Measurements from ENCODE around the gene FAM120B. TPM values are rescaled to one million over a fixed set of nuclear protein-coding genes. Genes with fewer than 3 reads are reported as not detected.

FAM120B gene
- total RNA-seq, 4 donors from 2014 or later: 25.0 to 32.8 (median 27.5) TPM

DNA sequence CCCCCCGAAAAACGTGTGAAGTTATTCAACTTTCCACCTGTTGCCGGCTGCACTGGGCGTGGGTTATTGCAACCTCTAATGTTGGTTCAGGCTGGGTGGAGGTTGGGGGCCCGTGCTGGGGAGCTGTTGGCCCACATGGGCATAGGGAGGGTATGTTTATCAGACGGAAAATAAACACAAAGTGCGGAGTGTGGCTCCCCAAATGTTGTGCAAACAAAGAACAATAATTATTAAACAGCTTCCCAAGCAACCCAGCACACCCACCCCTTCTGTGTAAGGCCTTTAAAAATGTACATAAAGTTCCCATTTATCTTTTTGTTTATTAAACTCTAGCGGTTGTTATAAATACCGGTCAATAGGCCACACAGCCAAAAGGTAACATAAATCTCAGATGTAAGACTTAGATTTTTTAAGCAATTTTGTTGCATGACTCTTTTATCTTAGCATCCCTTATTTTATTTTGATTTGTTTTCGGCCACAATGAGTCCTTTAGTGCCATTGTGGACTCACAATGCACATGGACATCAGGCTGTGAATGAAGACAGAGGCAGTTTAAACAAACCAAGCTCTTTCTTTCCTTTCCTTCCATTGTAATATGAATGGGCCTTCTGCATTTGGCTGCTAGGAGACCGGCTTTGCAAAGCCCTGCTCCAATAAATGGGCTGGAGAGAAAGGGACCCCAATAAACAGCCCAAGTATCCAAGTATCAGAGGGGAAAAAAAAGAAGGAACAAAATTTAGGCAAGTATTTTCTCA is 8.8 kb upstream of the FAM120B start:
- TF ChIP-seq CTCF (IDR thresholded peaks at IDR 0.05; ENCODE audit: low read depth): no peak

- no peak for TF ChIP-seq CTCF (IDR thresholded peaks at IDR 0.05; ENCODE audit: low read depth)
These were observed 7.9 kb upstream of the FAM120B start for GRCh38 chr6:170298688-170299087.

GRCh38 chr6:170301184-170301583 is 5.4 kb upstream of the FAM120B start:
- no peak for TF ChIP-seq CTCF (IDR thresholded peaks at IDR 0.05; ENCODE audit: low read depth)

GRCh38 chr6:170305805-170306323 is 694 bp upstream of the FAM120B start:
- no peak for TF ChIP-seq CTCF (IDR thresholded peaks at IDR 0.05; ENCODE audit: low read depth)

GRCh38 chr6:170307080-170307545 is 555 bp downstream of the FAM120B start:
- TF ChIP-seq CTCF (IDR thresholded peaks at IDR 0.05; ENCODE audit: low read depth): no peak

DNA sequence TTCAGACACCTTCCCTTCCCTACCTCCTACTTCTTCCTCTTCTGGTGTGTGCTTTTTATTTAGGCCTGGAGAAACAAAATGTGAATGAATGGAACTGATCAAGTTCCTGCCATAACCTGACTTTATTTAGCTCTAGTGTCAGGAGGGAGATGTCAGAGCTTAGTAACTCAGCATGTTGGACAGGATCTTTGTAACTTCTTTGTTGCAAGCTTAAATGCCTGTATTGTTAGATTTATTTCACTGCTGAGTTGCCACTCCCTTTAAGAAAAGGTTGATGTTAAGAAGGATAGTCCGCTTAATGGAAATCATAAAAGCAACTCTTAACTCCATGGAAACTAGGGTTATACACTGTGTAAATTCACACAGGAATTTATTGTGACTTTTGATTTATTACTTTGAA is 2.2 kb downstream of the FAM120B start:
- no peak for TF ChIP-seq CTCF (IDR thresholded peaks at IDR 0.05; ENCODE audit: low read depth)

- TF ChIP-seq CTCF (IDR thresholded peaks at IDR 0.05; ENCODE audit: low read depth): no peak
These were observed 5.1 kb downstream of the FAM120B start for GRCh38 chr6:170311696-170312095.

Data from subcutaneous adipose tissue (tissue), 4 donors.